ENCODE data around the gene MAX. TPM values are rescaled to one million over a fixed set of nuclear protein-coding genes. Genes with fewer than 3 reads are reported as not detected.

MAX gene
- total and polyA plus RNA-seq, 2 experiments from 2014 or later: 41.1 to 52.8 TPM

GRCh38 chr14:65128096-65128495 is 25.8 kb upstream of the MAX start:
- Histone ChIP-seq H3K4me1 (ENCODE audit: insufficient read depth) (no peaks in the 10 kb centered on the region), H3K79me2 (ENCODE audit: insufficient read depth) (no peaks in the 10 kb centered on the region), H2AFZ (no peak overlapping the region), H3K27me3 (replicated peaks; ENCODE audit: insufficient read depth) (no peaks in the 10 kb centered on the region), H3K4me3 (no peak overlapping the region), H3F3A (ENCODE audit: insufficient read depth) (no peaks in the 10 kb centered on the region), H3K27ac (no peak overlapping the region), H3K9me3 (ENCODE audit: low read depth) (no peaks in the 10 kb centered on the region), H3K9me2 (ENCODE audit: insufficient read depth) (no peaks in the 10 kb centered on the region), H3K9ac (no peak overlapping the region), H3K4me2 (ENCODE audit: unreplicated experiment) (no peak overlapping the region), H3K36me3 (ENCODE audit: low read depth) (no peaks in the 10 kb centered on the region), H4K20me1 (ENCODE audit: insufficient read depth) (no peaks in the 10 kb centered on the region)
- WGBS, 2 experiments (ENCODE audit: low coverage in 1 of 2, low lambda C conversion rate in 2 of 2, missing lambda C conversion rate in 2 of 2): 47 to 52% methylated on average over 5 of the region's 5 CpGs
- in situ Hi-C loops (cut with MboI): no loop called here
- no peak for TF ChIP-seq EZH2phosphoT487 (IDR thresholded peaks at IDR 0.05; ENCODE audit: insufficient read depth, low read depth)
- TF ChIP-seq EZH2 (IDR thresholded peaks at IDR 0.05; ENCODE audit: insufficient read depth, poor library complexity, severe bottlenecking): no peak
- peak; percentile 15 for DNase-seq

- Histone ChIP-seq H3K27ac (no peak overlapping the region), H3K27me3 (replicated peaks; ENCODE audit: insufficient read depth) (no peaks in the 10 kb centered on the region), H3F3A (ENCODE audit: insufficient read depth) (no peaks in the 10 kb centered on the region), H3K4me3 (no peak overlapping the region), H3K9me3 (ENCODE audit: low read depth) (no peaks in the 10 kb centered on the region), H3K36me3 (ENCODE audit: low read depth) (no peaks in the 10 kb centered on the region), H3K4me1 (ENCODE audit: insufficient read depth) (no peaks in the 10 kb centered on the region), H3K9me2 (ENCODE audit: insufficient read depth) (no peaks in the 10 kb centered on the region), H3K9ac (no peak overlapping the region), H4K20me1 (ENCODE audit: insufficient read depth) (no peaks in the 10 kb centered on the region), H3K79me2 (ENCODE audit: insufficient read depth) (no peaks in the 10 kb centered on the region), H2AFZ (no peak overlapping the region), H3K4me2 (ENCODE audit: unreplicated experiment) (no peak overlapping the region)
- WGBS, 2 experiments (ENCODE audit: low coverage in 1 of 2, low lambda C conversion rate in 2 of 2, missing lambda C conversion rate in 2 of 2): 63 to 66% methylated on average over 15 of the region's 15 CpGs
- DNase-seq: no peak
- in situ Hi-C loops (cut with MboI): no loop called here
- TF ChIP-seq EZH2 (IDR thresholded peaks at IDR 0.05; ENCODE audit: insufficient read depth, poor library complexity, severe bottlenecking) (no peak), EZH2phosphoT487 (IDR thresholded peaks at IDR 0.05; ENCODE audit: insufficient read depth, low read depth) (no peak)
These were observed 15.7 kb upstream of the MAX start for GRCh38 chr14:65117769-65118745.

- H3K27me3 ChIP-seq (replicated peaks; ENCODE audit: insufficient read depth): no peaks in the 10 kb centered on the region
- no peak for TF ChIP-seq EZH2phosphoT487 (IDR thresholded peaks at IDR 0.05; ENCODE audit: insufficient read depth, low read depth)
- no peaks in the 10 kb centered on the region for H4K20me1 ChIP-seq (ENCODE audit: insufficient read depth)
- H3K9ac ChIP-seq: no peak overlapping the region
- DNase-seq: no peak
- WGBS, 2 experiments (ENCODE audit: low coverage in 1 of 2, low lambda C conversion rate in 2 of 2, missing lambda C conversion rate in 2 of 2): 59% methylated on average over 9 of the region's 9 CpGs
- no peaks in the 10 kb centered on the region for H3K9me2 ChIP-seq (ENCODE audit: insufficient read depth)
- in situ Hi-C loops (cut with MboI): no loop called here
- H3K79me2 ChIP-seq (ENCODE audit: insufficient read depth): no peaks in the 10 kb centered on the region
- no peak overlapping the region for H2AFZ ChIP-seq
- H3K4me1 ChIP-seq (ENCODE audit: insufficient read depth): no peaks in the 10 kb centered on the region
- no peaks in the 10 kb centered on the region for H3F3A ChIP-seq (ENCODE audit: insufficient read depth)
- no peaks in the 10 kb centered on the region for H3K36me3 ChIP-seq (ENCODE audit: low read depth)
- H3K9me3 ChIP-seq (ENCODE audit: low read depth): no peaks in the 10 kb centered on the region
- H3K4me3 ChIP-seq: no peak overlapping the region
- H3K27ac ChIP-seq: no peak overlapping the region
- no peak overlapping the region for H3K4me2 ChIP-seq (ENCODE audit: unreplicated experiment)
These were observed 13.3 kb upstream of the MAX start for GRCh38 chr14:65115615-65116014.

GRCh38 chr14:65110525-65110924 is 8.2 kb upstream of the MAX start:
- Histone ChIP-seq H3F3A (ENCODE audit: insufficient read depth) (no peaks in the 10 kb centered on the region), H3K4me3 (no peak overlapping the region), H3K27me3 (replicated peaks; ENCODE audit: insufficient read depth) (no peaks in the 10 kb centered on the region), H2AFZ (no peak overlapping the region), H4K20me1 (ENCODE audit: insufficient read depth) (no peaks in the 10 kb centered on the region), H3K9me2 (ENCODE audit: insufficient read depth) (no peaks in the 10 kb centered on the region), H3K4me2 (ENCODE audit: unreplicated experiment) (no peak overlapping the region), H3K4me1 (ENCODE audit: insufficient read depth) (no peaks in the 10 kb centered on the region), H3K9me3 (ENCODE audit: low read depth) (no peaks in the 10 kb centered on the region), H3K9ac (no peak overlapping the region), H3K79me2 (ENCODE audit: insufficient read depth) (no peaks in the 10 kb centered on the region), H3K27ac (no peak overlapping the region), H3K36me3 (ENCODE audit: low read depth) (no peaks in the 10 kb centered on the region)
- no peak for DNase-seq
- in situ Hi-C loops (cut with MboI): no loop called here
- TF ChIP-seq EZH2 (IDR thresholded peaks at IDR 0.05; ENCODE audit: insufficient read depth, poor library complexity, severe bottlenecking) (no peak), EZH2phosphoT487 (IDR thresholded peaks at IDR 0.05; ENCODE audit: insufficient read depth, low read depth) (no peak)
- 80 to 87% methylated on average over 5 of the region's 5 CpGs for WGBS, 2 experiments (ENCODE audit: low coverage in 1 of 2, low lambda C conversion rate in 2 of 2, missing lambda C conversion rate in 2 of 2)
